CD4-positive, alpha-beta T cell (primary cell): Measurements from ENCODE around the gene RER1. TPM values are rescaled to one million over a fixed set of nuclear protein-coding genes. Genes with fewer than 3 reads are reported as not detected.

Source experiments
- ATAC-seq: fragments of 200-7000 bp; cut with Tn5 transposase; one replicate; pipeline ENCODE4 v1.10.0; 2022; ENCODE audit warnings: mild to moderate bottlenecking; ENCODE audit not compliant: poor library complexity
- CTCF ChIA-PET: fragments of 350-600 bp; sonication (Branson Sonifier 250); formaldehyde crosslinking; loops from one replicate; lab custom pipeline; 2021; ENCODE audit warnings: antibody characterized with exemption, inconsistent platforms; lab: Charles Lee
- POLR2A ChIA-PET: fragments of 350-600 bp; sonication (Branson Sonifier 250); formaldehyde crosslinking; loops from one replicate; lab custom pipeline; 2021; ENCODE audit warnings: antibody characterized with exemption, inconsistent platforms; lab: Charles Lee
- DNase-seq, 14 experiments: peaks; one replicate each; pipeline ENCODE4 v3.0.0-alpha.2; 2013 to 2020; ENCODE audit warnings: mixed read lengths in 2 of 14
- H3K27ac ChIP-seq, 2 donors: one replicate each; pipeline versions ENCODE4 v1.5.1 to v1.7.0; 2013; ENCODE audit warnings: low read length in 2 of 2, low read depth in 1 of 2, mild to moderate bottlenecking in 1 of 2
- H3K27me3 ChIP-seq, 2 experiments: 1 replicate in 1 of 2; 2 replicates in 1 of 2; pipeline versions ENCODE4 v1.6.1 to v1.7.0; 2013; ENCODE audit warnings: low read length in 2 of 2, control low read depth in 1 of 2, mild to moderate bottlenecking in 1 of 2, moderate library complexity in 1 of 2; ENCODE audit not compliant: insufficient read depth in 2 of 2, control insufficient read depth in 1 of 2
- H3K36me3 ChIP-seq: one replicate; pipeline ENCODE4 v1.6.1; 2013; ENCODE audit warnings: low read length, control low read depth; ENCODE audit not compliant: insufficient read depth
- H3K4me1 ChIP-seq: one replicate; pipeline ENCODE4 v1.6.1; 2013; ENCODE audit warnings: low read length, control low read depth; ENCODE audit not compliant: insufficient read depth
- H3K4me3 ChIP-seq: one replicate; pipeline ENCODE4 v1.5.1; 2013; ENCODE audit warnings: mild to moderate bottlenecking, low read length, moderate library complexity
- H3K9me3 ChIP-seq, 2 experiments: 1 replicate in 1 of 2; 2 replicates in 1 of 2; pipeline versions ENCODE4 v1.6.1 to v1.7.0; 2013; ENCODE audit warnings: low read length in 2 of 2, mild to moderate bottlenecking in 2 of 2, control low read depth in 1 of 2, moderate library complexity in 1 of 2; ENCODE audit not compliant: control insufficient read depth in 1 of 2, insufficient read depth in 1 of 2
- H3K27ac Mint-ChIP-seq: one replicate; pipeline ENCODE4 v1.8.0; 2020; ENCODE audit warnings: mixed read lengths
- H3K27me3 Mint-ChIP-seq: one replicate; pipeline ENCODE4 v1.8.0; 2021; ENCODE audit warnings: mixed read lengths
- H3K36me3 Mint-ChIP-seq: one replicate; pipeline ENCODE4 v1.8.0; 2021; ENCODE audit warnings: low read depth, mixed read lengths
- H3K4me1 Mint-ChIP-seq: one replicate; pipeline ENCODE4 v1.8.0; 2021; ENCODE audit warnings: low read depth, mixed read lengths
- H3K4me3 Mint-ChIP-seq: one replicate; pipeline ENCODE4 v1.8.0; 2020; ENCODE audit warnings: mild to moderate bottlenecking, mixed read lengths
- H3K9me3 Mint-ChIP-seq: one replicate; pipeline ENCODE4 v1.8.0; 2020; ENCODE audit warnings: mixed read lengths
- intact Hi-C, 2 experiments: fragments of 100-400 bp; cut with DNase I in 1 of 2; cut with micrococcal nuclease in 1 of 2; formaldehyde crosslinking; loops; one replicate each; pipeline versions ENCODE4 v1.15.1 to v1.9.0; 2023 to 2025; cut with DNase I, micrococcal nuclease
- total RNA-seq, 174 experiments: library from RNA in 2 of 174; stranded (reverse) in 2 of 174; gene quantifications; one replicate each; pipeline ENCODE4 v1.2.3 and lab custom pipeline; 2021 to 2026
- TF ChIP-seq, protein P1 (sequence below): fragments of 200-600 bp; IDR thresholded peaks from one replicate; pipeline ENCODE4 v1.8.0; 2022; ENCODE audit warnings: antibody characterized with exemption, mild to moderate bottlenecking

RER1 gene
- total RNA-seq, 2 experiments from 2014 or later = 57.9 to 60.7 TPM

DNA sequence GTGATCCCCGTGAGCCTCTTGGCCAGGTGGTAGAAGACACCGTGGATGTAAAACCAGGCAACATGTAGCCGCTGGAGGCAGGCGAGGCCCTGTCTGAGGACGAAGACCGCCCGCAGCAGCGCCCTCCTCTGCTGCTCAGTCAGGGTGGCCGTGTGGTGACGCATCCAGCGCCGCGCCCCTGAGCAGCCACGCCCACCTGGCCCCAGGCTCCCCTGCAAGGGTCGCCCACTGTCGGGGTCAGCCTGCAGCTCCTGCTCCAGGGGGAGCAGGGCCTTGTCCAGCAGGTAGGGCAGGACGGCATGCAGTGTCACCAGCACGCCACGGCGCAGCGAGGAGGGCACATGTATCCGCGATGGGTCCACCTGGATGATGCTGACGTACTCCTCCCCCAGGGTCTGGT lies 16.8 kb downstream of the RER1 start:
- ATAC-seq = no peak
- no peaks in the 10 kb centered on the region for H3K9me3 ChIP-seq

DNA sequence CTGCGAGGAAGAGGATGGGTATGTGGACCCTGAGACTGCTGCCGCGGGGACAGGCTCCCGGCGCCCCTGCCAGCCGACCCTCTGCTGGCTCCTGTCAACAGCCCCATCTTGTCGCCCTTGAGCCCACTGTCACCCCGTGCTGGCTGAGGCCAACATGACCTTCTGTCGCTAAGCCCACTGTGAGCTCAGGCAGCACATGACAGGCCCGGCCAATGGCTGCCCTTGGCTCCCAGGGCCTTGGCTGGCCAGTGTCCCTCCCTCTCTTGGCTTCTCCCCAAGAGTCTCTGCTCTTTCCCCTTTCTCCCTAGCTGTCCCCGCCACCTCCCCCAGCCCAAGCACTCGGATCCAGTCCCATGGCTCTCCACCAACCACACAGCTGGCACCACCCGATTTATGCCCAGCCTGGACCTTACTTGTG lies 17.2 kb downstream of the RER1 start:
- TF ChIP-seq, protein P1, sequence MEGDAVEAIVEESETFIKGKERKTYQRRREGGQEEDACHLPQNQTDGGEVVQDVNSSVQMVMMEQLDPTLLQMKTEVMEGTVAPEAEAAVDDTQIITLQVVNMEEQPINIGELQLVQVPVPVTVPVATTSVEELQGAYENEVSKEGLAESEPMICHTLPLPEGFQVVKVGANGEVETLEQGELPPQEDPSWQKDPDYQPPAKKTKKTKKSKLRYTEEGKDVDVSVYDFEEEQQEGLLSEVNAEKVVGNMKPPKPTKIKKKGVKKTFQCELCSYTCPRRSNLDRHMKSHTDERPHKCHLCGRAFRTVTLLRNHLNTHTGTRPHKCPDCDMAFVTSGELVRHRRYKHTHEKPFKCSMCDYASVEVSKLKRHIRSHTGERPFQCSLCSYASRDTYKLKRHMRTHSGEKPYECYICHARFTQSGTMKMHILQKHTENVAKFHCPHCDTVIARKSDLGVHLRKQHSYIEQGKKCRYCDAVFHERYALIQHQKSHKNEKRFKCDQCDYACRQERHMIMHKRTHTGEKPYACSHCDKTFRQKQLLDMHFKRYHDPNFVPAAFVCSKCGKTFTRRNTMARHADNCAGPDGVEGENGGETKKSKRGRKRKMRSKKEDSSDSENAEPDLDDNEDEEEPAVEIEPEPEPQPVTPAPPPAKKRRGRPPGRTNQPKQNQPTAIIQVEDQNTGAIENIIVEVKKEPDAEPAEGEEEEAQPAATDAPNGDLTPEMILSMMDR = no peak
- CTCF ChIA-PET = no interaction called here

More for the DNA sequence above, 16.8 kb downstream of the RER1 start:
- no peak for DNase-seq
- Histone ChIP-seq H3K36me3 (peaks cover 48% of the 10 kb centered on the region), H3K4me3 (no peak overlapping the region), H3K27ac (no peak overlapping the region), H3K4me1 (peaks cover 15% of the 10 kb centered on the region), H3K27me3 (no peaks in the 10 kb centered on the region)
- intact Hi-C loops = no loop called here
- POLR2A ChIA-PET = interaction anchor here (0.6 kb wide), 1 partner anchor 144 kb away, joined by 3 read pairs; no protein-coding TSS in a partner anchor
- Mint-ChIP-seq H3K4me3 (no peak overlapping the region), H3K27ac (no peak overlapping the region), H3K9me3 (no peaks in the 10 kb centered on the region), H3K4me1 (no peaks in the 10 kb centered on the region), H3K36me3 (peaks cover 53% of the 10 kb centered on the region), H3K27me3 (no peaks in the 10 kb centered on the region)
- TF ChIP-seq, protein P1 = no peak
- CTCF ChIA-PET = no interaction called here

GRCh38 chr1:2409745-2410144 lies 18.1 kb downstream of the RER1 start:
- POLR2A ChIA-PET = interaction anchor here (0.7 kb wide), 1 partner anchor 18 kb away, joined by 3 read pairs; the partner anchor contains the start of genes MORN1 and RER1
- ATAC-seq = no peak
- Mint-ChIP-seq H3K27ac (peak overlapping the region; percentile 87), H3K36me3 (peaks cover 46% of the 10 kb centered on the region), H3K27me3 (no peaks in the 10 kb centered on the region), H3K9me3 (no peaks in the 10 kb centered on the region), H3K4me1 (peaks cover 11% of the 10 kb centered on the region), H3K4me3 (no peak overlapping the region)
- Histone ChIP-seq H3K27me3 (no peaks in the 10 kb centered on the region), H3K4me3 (no peak overlapping the region), H3K4me1 (peaks cover 28% of the 10 kb centered on the region), H3K27ac (no peak overlapping the region), H3K9me3 (no peaks in the 10 kb centered on the region), H3K36me3 (peaks cover 35% of the 10 kb centered on the region)
- intact Hi-C loops = loop anchor here (5.0 to 10.0 kb wide), 2 partner anchors 233 to 1015 kb away; no protein-coding TSS in a partner anchor
- no peak for DNase-seq
- CTCF ChIA-PET = no interaction called here
- TF ChIP-seq, protein P1 = no peak

More for the DNA sequence above, 17.2 kb downstream of the RER1 start:
- Histone ChIP-seq H3K27ac (no peak overlapping the region), H3K4me3 (no peak overlapping the region), H3K27me3 (no peaks in the 10 kb centered on the region), H3K4me1 (peaks cover 19% of the 10 kb centered on the region), H3K9me3 (no peaks in the 10 kb centered on the region), H3K36me3 (peaks cover 43% of the 10 kb centered on the region)
- intact Hi-C loops = no loop called here
- peaks cover 2% of the 10 kb centered on the region for H3K4me1 Mint-ChIP-seq
- DNase-seq (peak in 1 of 14 experiments; percentile 32), ATAC-seq (no peak)
- H3K27me3 Mint-ChIP-seq = no peaks in the 10 kb centered on the region
- POLR2A ChIA-PET = interaction anchor here (0.6 kb wide), 1 partner anchor 145 kb away, joined by 3 read pairs; no protein-coding TSS in a partner anchor
- peak overlapping the region; percentile 25 for H3K4me3 Mint-ChIP-seq
- H3K36me3 Mint-ChIP-seq = peaks cover 49% of the 10 kb centered on the region
- no peaks in the 10 kb centered on the region for H3K9me3 Mint-ChIP-seq
- H3K27ac Mint-ChIP-seq = no peak overlapping the region
